Right lobe of liver (tissue), 4 donors: ENCODE results near the gene RASGRF2.

Experiments
- POLR2A ChIP-seq: fragments of 450-650 bp; IDR thresholded peaks from one replicate; pipeline ENCODE4 v1.6.1; 2017; ENCODE audit warnings: antibody characterized with exemption, mild to moderate bottlenecking
- TF ChIP-seq, protein P1 (sequence below), 4 donors: fragments of 200-600 bp in 3 of 4; fragments of 450-650 bp in 1 of 4; IDR thresholded peaks; one replicate each; pipeline versions ENCODE4 v1.5.1 to v1.8.0; 2016 to 2022; ENCODE audit warnings: antibody characterized with exemption in 4 of 4, mild to moderate bottlenecking in 2 of 4
- donor health status: DM: no; HTN: no; CAD: no.
- donor health status: DM: no; HTN: no; CAD: no.
- donor health status: DM: no; HTN: yes; CAD: no.

DNA sequence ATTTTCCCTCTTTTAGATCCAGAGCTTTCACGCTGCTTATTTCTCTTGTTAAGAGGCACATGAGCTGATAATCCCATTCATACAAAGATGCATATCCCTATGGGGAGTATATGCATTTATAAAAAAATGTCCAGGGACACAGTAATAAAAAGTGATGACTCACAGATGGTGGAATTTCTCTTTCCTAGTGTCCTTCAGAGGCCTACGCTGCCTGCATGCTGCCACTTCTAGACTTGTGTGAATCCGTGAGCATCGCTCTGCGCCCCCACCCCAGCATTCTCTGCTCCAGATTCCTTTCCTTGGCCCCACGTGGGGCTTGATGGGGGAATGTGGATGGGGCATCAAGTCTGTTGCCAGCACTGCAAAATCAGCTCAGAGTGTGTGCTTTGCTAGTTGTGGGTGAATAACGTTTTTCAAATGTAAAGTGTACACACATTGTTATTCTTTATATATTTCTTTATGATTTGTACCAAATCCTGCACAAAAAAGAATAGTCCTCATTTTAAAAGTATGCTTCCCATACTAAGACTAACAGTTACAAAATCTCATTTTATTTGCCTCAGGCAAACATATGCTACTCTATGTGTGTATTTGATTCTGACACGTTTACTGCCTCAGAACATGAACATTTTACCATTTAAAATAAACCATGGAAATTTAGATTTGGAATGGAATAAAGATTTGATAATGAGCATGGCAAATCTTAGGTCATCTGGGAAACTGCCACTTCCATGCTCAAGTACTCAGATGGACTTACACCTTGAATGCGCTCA is 22.4 kb upstream of the RASGRF2 start:
- no peak for TF ChIP-seq POLR2A
- TF ChIP-seq, protein P1, sequence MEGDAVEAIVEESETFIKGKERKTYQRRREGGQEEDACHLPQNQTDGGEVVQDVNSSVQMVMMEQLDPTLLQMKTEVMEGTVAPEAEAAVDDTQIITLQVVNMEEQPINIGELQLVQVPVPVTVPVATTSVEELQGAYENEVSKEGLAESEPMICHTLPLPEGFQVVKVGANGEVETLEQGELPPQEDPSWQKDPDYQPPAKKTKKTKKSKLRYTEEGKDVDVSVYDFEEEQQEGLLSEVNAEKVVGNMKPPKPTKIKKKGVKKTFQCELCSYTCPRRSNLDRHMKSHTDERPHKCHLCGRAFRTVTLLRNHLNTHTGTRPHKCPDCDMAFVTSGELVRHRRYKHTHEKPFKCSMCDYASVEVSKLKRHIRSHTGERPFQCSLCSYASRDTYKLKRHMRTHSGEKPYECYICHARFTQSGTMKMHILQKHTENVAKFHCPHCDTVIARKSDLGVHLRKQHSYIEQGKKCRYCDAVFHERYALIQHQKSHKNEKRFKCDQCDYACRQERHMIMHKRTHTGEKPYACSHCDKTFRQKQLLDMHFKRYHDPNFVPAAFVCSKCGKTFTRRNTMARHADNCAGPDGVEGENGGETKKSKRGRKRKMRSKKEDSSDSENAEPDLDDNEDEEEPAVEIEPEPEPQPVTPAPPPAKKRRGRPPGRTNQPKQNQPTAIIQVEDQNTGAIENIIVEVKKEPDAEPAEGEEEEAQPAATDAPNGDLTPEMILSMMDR (IDR thresholded peaks at IDR 0.05): no peak
